Muscle of leg (tissue), 11 donors: ENCODE data around the gene MYO5A. TPM values are rescaled to one million over a fixed set of nuclear protein-coding genes. Genes with fewer than 3 reads are reported as not detected.

Experiments
- DNase-seq: peaks from one replicate; pipeline ENCODE4 v3.0.0; 2013
- H3K27ac ChIP-seq: one replicate; pipeline ENCODE4 v1.5.1; 2013; ENCODE audit warnings: mild to moderate bottlenecking, low read length, control low read depth
- H3K27me3 ChIP-seq: one replicate; pipeline ENCODE4 v1.6.1; 2013; ENCODE audit warnings: low read length; ENCODE audit not compliant: control insufficient read depth, insufficient read depth
- H3K36me3 ChIP-seq: one replicate; pipeline ENCODE4 v1.6.1; 2013; ENCODE audit warnings: low read length; ENCODE audit not compliant: control insufficient read depth, insufficient read depth
- H3K4me1 ChIP-seq: one replicate; pipeline ENCODE4 v1.6.1; 2013; ENCODE audit warnings: low read length; ENCODE audit not compliant: control insufficient read depth, insufficient read depth
- H3K4me3 ChIP-seq: one replicate; pipeline ENCODE4 v1.5.1; 2013; ENCODE audit warnings: low read length, control low read depth
- H3K9me3 ChIP-seq: replicated peaks from 2 replicates; pipeline ENCODE4 v1.6.1; 2013; ENCODE audit warnings: low read depth, low read length; ENCODE audit not compliant: control insufficient read depth
- WGBS: methylation state at CpG from one replicate; pipeline ENCODE4 v1.1.5; 2013; ENCODE audit warnings: missing lambda C conversion rate; ENCODE audit not compliant: insufficient coverage; 5-methylcytosine and 5-hydroxymethylcytosine counted together
- polyA plus RNA-seq, 8 donors: library from polyadenylated mRNA; unstranded; fragments of 120-200 nt; gene quantifications; one replicate each; pipeline versions ENCODE4 v1.2.1 to v1.2.3, GENCODE V29; 2013; ENCODE audit warnings: inconsistent platforms in 1 of 8, low replicate concordance in 1 of 8; ENCODE audit not compliant: insufficient read length in 8 of 8, insufficient read depth in 1 of 8
- total RNA-seq: library from RNA; stranded (reverse); fragments of 120-200 nt; gene quantifications from one replicate; pipeline ENCODE4 v1.2.4, GENCODE V29; 2013

Gene MYO5A
- total and polyA plus RNA-seq, 9 donors = 3.9 to 9.9 (median 6.9) TPM

GRCh38 chr15:52328680-52329079 is 200.0 kb downstream of the MYO5A start:
- Histone ChIP-seq H3K9me3 (no peaks in the 10 kb centered on the region), H3K36me3 (peaks cover 4% of the 10 kb centered on the region), H3K4me3 (no peak overlapping the region), H3K27me3 (no peaks in the 10 kb centered on the region), H3K4me1 (no peaks in the 10 kb centered on the region), H3K27ac (no peak overlapping the region)
- 88% methylated on average over 2 of the region's 2 CpGs for WGBS
- DNase-seq = no peak

- Histone ChIP-seq H3K9me3 (no peaks in the 10 kb centered on the region), H3K4me1 (no peaks in the 10 kb centered on the region), H3K27ac (no peak overlapping the region), H3K36me3 (peaks cover 4% of the 10 kb centered on the region), H3K27me3 (no peaks in the 10 kb centered on the region), H3K4me3 (no peak overlapping the region)
- no CpG with 5 or more reads among the region's 2 CpGs for WGBS
- DNase-seq = no peak
Measured at GRCh38 chr15:52326756-52327155, 201.9 kb downstream of the MYO5A start.

GRCh38 chr15:52324109-52324508 is 204.6 kb downstream of the MYO5A start:
- DNase-seq = no peak
- no peaks in the 10 kb centered on the region for H3K4me1 ChIP-seq
- H3K27ac ChIP-seq = no peak overlapping the region
- no peaks in the 10 kb centered on the region for H3K9me3 ChIP-seq
- no peak overlapping the region for H3K4me3 ChIP-seq
- H3K27me3 ChIP-seq = no peaks in the 10 kb centered on the region
- peaks cover 7% of the 10 kb centered on the region for H3K36me3 ChIP-seq
- 13% methylated on average over 1 of the region's 1 CpG for WGBS

GRCh38 chr15:52318729-52319500 is 209.8 kb downstream of the MYO5A start:
- Histone ChIP-seq H3K4me3 (no peak overlapping the region), H3K27me3 (no peaks in the 10 kb centered on the region), H3K4me1 (no peaks in the 10 kb centered on the region), H3K27ac (no peak overlapping the region), H3K9me3 (no peaks in the 10 kb centered on the region), H3K36me3 (peaks cover 11% of the 10 kb centered on the region)
- no peak for DNase-seq
- WGBS = 88% methylated on average over 6 of the region's 13 CpGs

- Histone ChIP-seq H3K36me3 (peaks cover 11% of the 10 kb centered on the region), H3K9me3 (no peaks in the 10 kb centered on the region)
Measured at GRCh38 chr15:52317688-52318087, 211.0 kb downstream of the MYO5A start.

GRCh38 chr15:52317022-52317421 is 211.7 kb downstream of the MYO5A start:
- Histone ChIP-seq H3K4me3 (no peak overlapping the region), H3K9me3 (no peaks in the 10 kb centered on the region), H3K36me3 (peaks cover 11% of the 10 kb centered on the region), H3K4me1 (no peaks in the 10 kb centered on the region), H3K27me3 (no peaks in the 10 kb centered on the region), H3K27ac (no peak overlapping the region)
- DNase-seq = no peak
- WGBS = no CpG with 5 or more reads among the region's 2 CpGs

More at GRCh38 chr15:52317688-52318087, 211.0 kb downstream of the MYO5A start:
- DNase-seq = no peak
- Histone ChIP-seq H3K4me3 (no peak overlapping the region), H3K4me1 (no peaks in the 10 kb centered on the region), H3K27ac (no peak overlapping the region), H3K27me3 (no peaks in the 10 kb centered on the region)
- WGBS = 100% methylated on average over 1 of the region's 2 CpGs

- no peak for DNase-seq
- Histone ChIP-seq H3K9me3 (no peaks in the 10 kb centered on the region), H3K4me3 (no peak overlapping the region), H3K36me3 (no peaks in the 10 kb centered on the region), H3K27me3 (no peaks in the 10 kb centered on the region), H3K4me1 (no peaks in the 10 kb centered on the region), H3K27ac (no peak overlapping the region)
- 57% methylated on average over 4 of the region's 6 CpGs for WGBS
Measured at GRCh38 chr15:52309154-52309548, 219.5 kb downstream of the MYO5A start.

GRCh38 chr15:52308446-52309153 is 220.1 kb downstream of the MYO5A start:
- H3K4me3 ChIP-seq = no peak overlapping the region
- no peaks in the 10 kb centered on the region for H3K9me3 ChIP-seq
- 77% methylated on average over 6 of the region's 8 CpGs for WGBS
- H3K27ac ChIP-seq = no peak overlapping the region
- no peak for DNase-seq
- no peaks in the 10 kb centered on the region for H3K27me3 ChIP-seq
- no peaks in the 10 kb centered on the region for H3K4me1 ChIP-seq
- H3K36me3 ChIP-seq = no peaks in the 10 kb centered on the region

- no peaks in the 10 kb centered on the region for H3K4me1 ChIP-seq
- H3K36me3 ChIP-seq = no peaks in the 10 kb centered on the region
- no peak overlapping the region for H3K27ac ChIP-seq
- no peaks in the 10 kb centered on the region for H3K27me3 ChIP-seq
- no peaks in the 10 kb centered on the region for H3K9me3 ChIP-seq
- no peak overlapping the region for H3K4me3 ChIP-seq
- DNase-seq = no peak
- no CpG with 5 or more reads among the region's 4 CpGs for WGBS
Measured at GRCh38 chr15:52307847-52308246, 220.8 kb downstream of the MYO5A start.

GRCh38 chr15:52306270-52306669 is 222.4 kb downstream of the MYO5A start:
- no peak overlapping the region for H3K4me3 ChIP-seq
- no peaks in the 10 kb centered on the region for H3K27me3 ChIP-seq
- DNase-seq = no peak
- H3K4me1 ChIP-seq = no peaks in the 10 kb centered on the region
- no peaks in the 10 kb centered on the region for H3K9me3 ChIP-seq
- WGBS = no CpG with 5 or more reads among the region's 1 CpG
- no peaks in the 10 kb centered on the region for H3K36me3 ChIP-seq
- H3K27ac ChIP-seq = no peak overlapping the region
